GM12875 (cell line): ENCODE measurements around the gene NES.
A peak's percentile ranks its signal among the peaks of the same experiment; 100 is the strongest.

Experiments used
- H3K4me3 ChIP-seq: one replicate; pipeline ENCODE4 v1.5.1; 2011; ENCODE audit warnings: low read depth, low read length, control low read depth
- CTCF ChIP-seq: IDR thresholded peaks from 2 replicates; pipeline ENCODE4 v1.5.1; 2011; ENCODE audit warnings: low read depth, mild to moderate bottlenecking, control low read depth, inconsistent platforms, low read length, moderate library complexity, borderline replicate concordance; ENCODE audit not compliant: insufficient read depth

The NES gene

DNA sequence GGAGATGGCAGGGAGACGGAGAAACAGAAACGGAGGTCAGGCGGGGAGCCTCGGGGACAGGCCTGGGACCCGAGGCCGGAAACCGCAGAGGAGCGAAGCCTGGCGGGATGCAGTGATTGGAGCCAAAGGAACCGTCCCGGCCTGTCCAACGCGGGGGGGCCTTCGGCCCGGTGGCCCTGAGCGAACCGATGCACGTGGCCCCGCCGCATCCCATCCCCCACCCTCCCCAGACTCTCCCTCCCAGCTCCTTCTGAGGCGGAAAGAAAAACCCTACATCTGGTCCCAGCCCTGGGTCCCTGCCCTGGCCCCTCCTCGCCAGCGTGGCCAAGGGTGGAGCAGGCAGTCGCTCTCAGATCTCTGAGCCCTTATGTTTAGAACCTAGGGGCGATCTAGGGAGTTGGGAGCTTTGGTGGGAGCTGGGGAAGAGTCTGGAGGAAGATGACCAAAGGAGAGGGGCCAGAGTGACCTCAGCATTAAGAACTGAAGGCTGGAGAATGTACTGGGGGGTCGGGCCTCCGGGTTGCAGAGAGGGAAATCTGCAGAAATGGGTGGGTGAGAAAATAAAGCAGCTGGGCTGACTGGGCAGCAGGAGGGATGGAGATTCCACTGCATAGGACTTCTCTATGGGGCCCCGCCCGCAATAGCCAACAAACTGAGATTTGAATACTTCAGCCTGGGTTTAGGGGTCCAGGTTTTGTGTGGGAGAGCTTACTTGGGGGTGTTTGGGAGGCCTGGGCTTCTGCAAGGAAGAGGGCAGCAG, 29.6 kb upstream of the NES start:
- no peak for TF ChIP-seq CTCF
- peak overlapping the region; percentile 48 for H3K4me3 ChIP-seq

DNA sequence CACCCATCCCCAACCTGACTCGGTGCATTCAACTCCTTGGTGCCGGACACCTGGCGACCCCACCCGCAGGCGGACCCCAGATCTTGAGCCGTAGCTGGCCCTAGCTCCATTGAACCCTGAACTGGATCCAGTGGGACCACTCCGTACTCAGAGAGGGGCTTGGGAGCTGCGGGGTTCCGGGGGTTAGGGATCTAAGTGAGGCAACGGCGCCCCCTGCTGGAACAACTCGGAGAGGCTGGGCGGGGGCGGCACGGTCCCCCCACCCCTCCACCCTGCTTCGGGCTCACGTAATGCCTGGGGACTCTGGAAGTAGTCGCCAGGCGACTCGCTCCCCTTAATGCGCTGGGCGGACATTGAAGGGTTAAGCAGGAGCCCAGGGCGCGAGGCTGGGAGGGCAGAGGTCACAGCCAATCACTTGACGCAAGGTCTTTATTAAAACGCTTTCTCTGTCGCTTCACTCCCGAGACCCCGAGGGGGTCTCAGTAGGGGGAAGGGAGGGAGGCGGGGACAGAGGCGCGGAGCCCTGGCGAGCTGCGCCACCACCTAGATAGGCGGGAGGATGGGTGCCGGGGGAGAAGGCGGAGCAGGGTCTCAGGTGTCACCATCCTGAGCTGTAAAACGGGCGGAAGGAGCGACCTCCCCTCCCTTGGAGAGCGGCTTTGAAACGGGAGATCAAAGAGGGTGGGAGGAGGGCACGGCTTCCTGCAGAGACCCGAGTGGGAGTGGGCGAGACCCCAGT, 28.9 kb upstream of the NES start:
- peak overlapping the region; percentile 48 for H3K4me3 ChIP-seq
- TF ChIP-seq CTCF: peak; percentile 84

DNA sequence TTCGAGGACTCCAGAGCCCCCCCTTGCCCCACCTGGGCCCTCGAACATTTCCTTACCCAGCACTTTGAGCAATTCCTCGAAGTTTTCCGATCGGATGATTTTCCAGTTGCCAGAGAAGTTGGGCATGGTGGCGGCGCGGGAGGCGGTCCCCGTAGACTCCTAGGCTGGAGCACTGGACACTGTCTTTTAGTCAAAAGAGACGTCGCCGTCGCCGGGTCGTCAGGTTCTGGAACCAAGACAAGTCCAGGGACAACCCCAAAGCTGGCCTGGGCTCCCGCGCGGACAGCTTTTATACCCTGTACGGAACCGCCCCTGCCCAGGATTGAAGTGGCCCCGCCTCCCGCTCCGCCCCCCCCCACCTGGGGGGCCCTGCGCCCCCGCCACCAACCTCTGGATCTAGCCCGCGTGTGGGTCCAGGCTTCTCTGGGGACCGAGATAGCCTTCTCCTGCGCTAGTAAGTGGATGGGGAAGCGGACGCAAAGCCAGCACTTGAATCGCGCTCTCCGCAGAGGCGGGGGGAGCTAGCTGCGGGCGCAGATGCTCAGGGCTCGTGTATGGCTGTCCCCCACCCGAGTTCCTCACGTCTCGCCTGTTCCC, 28.2 kb upstream of the NES start, which contains the start of gene CRABP2:
TSS of gene CRABP2 (minus strand) at position 263 of the 597 bp plus-strand sequence. CDS start at position 126, 137 bp downstream.
- peak within 1 kb of the TSS; percentile 48 for H3K4me3 ChIP-seq
- no peak for TF ChIP-seq CTCF

GRCh38 chr1:156704930-156705320, 27.7 kb upstream of the NES start:
- H3K4me3 ChIP-seq: no peak overlapping the region
- no peak for TF ChIP-seq CTCF

DNA sequence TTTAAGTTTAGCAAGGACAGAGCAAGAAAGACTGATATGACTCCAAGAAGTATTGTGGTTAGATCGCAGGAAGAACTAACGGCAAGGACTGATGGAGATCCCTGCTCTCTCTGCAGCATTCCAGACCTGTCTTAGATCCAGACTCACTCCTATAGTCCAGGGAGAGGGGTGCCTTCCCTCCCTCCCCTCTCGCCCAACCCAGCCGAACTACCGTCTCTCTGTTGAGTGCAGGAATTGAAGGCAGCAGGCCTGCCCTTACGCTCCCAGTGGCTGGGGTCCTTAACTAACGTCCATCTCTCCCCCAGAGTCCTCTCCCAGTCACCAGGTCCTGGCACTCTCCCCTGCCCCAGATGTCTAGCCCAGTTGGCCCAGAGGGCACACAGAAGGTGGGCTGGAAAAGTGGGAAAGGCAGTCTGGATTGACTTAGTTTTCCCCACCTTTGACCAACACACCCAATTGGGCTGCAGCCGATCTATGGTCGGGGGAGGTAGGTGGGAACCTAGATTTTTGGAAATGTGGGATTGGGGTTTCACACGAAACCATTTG, 27.0 kb upstream of the NES start:
- H3K4me3 ChIP-seq: no peak overlapping the region
- no peak for TF ChIP-seq CTCF

GRCh38 chr1:156703741-156704140, 26.5 kb upstream of the NES start:
- no peak overlapping the region for H3K4me3 ChIP-seq
- no peak for TF ChIP-seq CTCF
